Astrocyte of the cerebellum (primary cell): ENCODE data around the gene KIAA1671.

Source experiments
- DNase-seq: peaks from one replicate; pipeline ENCODE4 v3.0.0-alpha.2; 2011; ENCODE audit warnings: low read depth
- H3K4me3 ChIP-seq: 2 replicates; pipeline ENCODE4 v1.5.1; 2011; ENCODE audit warnings: mild to moderate bottlenecking, low read depth, low read length, moderate library complexity
- CTCF ChIP-seq: IDR thresholded peaks from 2 replicates; pipeline ENCODE4 v1.5.1; 2012; ENCODE audit warnings: low read length, low read depth, moderate library complexity, mild to moderate bottlenecking; ENCODE audit errors: missing control alignments
- in situ Hi-C: cut with HindIII; loops from 2 replicates; pipeline ENCODE4 v1.10.0; 2017; ENCODE audit warnings: low sequenced_read_pairs

KIAA1671 gene

DNA sequence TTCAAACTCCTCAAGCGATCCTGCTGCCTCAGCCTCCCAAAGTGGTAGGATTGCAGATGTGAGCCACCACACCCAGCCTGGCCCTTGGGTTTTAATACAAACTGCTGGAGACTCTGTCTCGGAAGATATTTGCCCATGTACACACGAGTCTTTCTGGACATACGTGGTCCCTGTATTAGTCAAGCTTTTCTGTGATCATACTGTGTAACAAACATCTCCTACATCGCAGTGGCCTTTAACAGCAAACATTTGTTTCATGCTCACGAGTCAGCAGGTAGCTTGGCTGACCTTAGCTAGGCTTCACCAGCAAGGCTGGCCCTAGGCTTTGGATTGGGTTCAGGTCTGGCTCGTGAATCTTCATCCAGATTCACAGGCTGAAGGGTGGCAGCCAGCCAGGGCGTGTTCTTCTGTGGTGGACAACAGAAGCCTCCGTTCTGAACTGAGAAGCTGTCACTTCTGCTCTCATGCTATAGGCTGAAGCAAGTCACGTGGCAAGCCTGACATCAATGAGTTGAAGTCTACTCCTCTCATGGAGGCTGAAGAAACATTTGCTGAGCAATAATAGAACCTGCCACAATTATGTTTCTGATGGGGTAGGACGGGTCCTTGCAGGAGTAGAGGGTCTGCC lies 8.8 kb downstream of the KIAA1671 start:
- no peak overlapping the region for H3K4me3 ChIP-seq
- no peak for DNase-seq
- in situ Hi-C loops = no loop called here
- no peak for TF ChIP-seq CTCF

DNA sequence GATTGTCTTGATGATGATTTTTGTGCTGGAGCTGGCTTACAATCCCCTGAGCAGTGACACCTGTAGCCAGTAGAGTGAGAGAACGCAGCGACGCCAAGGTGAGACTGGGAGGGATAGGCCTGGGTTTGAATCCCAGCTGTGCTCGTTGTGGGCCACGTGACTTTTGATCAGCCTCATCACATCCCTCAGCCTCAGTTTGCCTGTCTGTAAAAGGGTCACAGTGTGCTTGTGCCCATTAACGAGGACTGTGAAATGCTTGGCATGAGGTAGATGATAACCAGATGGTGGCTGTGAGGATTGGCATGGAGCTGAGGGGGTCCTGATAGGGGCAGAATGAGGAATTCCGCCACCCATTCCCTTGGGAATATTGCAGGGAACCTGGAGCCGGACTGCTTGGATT lies 9.6 kb downstream of the KIAA1671 start:
- no peak for TF ChIP-seq CTCF
- in situ Hi-C loops = no loop called here
- no peak for DNase-seq
- H3K4me3 ChIP-seq = no peak overlapping the region

DNA sequence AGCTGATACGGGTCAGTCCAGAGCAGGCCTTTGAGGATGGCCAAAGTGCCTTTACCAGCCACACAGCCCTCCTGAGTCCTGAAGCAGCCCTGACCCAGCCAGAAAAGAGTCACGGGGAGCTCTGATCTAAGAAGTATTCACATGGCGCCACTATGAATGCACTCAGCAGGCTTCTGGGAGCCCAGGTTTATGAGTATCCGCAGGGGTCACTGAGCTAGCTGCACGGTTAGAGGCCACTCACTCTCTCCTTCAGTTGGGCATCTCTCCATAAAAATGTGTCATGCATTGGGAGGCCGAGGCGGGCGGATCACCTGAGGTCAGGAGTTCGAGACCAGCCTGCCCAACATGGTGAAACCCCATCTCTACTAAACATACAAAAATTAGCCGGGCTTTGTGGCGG lies 10.3 kb downstream of the KIAA1671 start:
- no peak overlapping the region for H3K4me3 ChIP-seq
- in situ Hi-C loops = no loop called here
- TF ChIP-seq CTCF = no peak
- DNase-seq = no peak

DNA sequence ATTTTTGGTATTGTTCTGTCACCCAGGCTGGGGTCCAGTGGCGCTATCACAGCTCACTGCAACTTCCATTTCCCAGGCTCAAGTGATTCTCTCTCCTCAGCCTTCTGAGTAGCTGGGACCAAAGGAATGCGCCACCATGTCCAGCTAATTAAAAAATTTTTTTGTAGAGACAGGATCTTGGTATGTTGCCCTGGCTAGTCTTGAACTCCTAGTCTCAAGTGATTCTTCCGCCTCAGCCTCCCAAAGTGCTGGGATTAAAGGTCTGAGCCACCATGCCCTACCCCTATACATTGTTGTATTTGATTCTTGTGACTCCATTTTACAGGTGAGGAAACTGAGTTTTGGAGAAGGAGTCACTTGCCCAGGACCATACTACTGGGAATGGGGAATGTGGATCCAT lies 11.9 kb downstream of the KIAA1671 start:
- H3K4me3 ChIP-seq = no peak overlapping the region
- TF ChIP-seq CTCF = no peak
- DNase-seq = no peak
- in situ Hi-C loops = no loop called here

GRCh38 chr22:24965822-24966626 lies 13.5 kb downstream of the KIAA1671 start:
- in situ Hi-C loops = no loop called here
- H3K4me3 ChIP-seq = no peak overlapping the region
- TF ChIP-seq CTCF = no peak
- DNase-seq = no peak

DNA sequence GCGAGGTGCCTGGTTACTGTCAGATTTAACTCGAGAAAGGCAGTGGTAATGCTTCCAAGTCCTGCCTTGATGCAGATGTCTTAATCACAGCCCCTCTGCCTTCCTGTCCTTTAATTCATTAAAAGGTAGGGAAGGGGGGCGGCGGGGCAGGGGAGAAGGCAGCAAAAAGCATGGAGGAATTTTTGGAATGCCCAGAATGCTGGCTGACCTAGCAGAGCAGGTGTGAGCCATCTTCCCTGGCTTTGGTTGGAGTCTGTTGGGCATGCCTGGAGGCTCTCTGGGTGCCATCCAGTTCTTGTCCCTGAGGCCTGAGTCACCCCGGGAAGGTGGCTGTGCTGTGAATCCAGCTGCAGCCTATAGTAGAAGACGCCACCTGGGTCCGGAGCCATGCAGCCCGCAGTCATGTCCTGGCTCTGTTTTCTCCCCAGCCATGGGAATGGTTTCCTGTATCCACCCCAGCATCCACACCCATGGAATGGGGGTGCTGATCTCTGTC lies 15.6 kb downstream of the KIAA1671 start:
- in situ Hi-C loops = no loop called here
- no peak overlapping the region for H3K4me3 ChIP-seq

More for the DNA sequence above, 15.6 kb downstream of the KIAA1671 start:
- no peak for TF ChIP-seq CTCF
- no peak for DNase-seq
